Measurements from ENCODE around the gene LIN7B. TPM values are rescaled to one million over a fixed set of nuclear protein-coding genes. Genes with fewer than 3 reads are reported as not detected.
A peak's percentile ranks its signal among the peaks of the same experiment; 100 is the strongest.

The LIN7B gene
- total and polyA plus RNA-seq, 9 of the 15 experiments (the other 6 are each of a cell fraction or from before 2014, with no cell fraction given): 0.89 to 15.7 (median 4.0) TPM

DNA sequence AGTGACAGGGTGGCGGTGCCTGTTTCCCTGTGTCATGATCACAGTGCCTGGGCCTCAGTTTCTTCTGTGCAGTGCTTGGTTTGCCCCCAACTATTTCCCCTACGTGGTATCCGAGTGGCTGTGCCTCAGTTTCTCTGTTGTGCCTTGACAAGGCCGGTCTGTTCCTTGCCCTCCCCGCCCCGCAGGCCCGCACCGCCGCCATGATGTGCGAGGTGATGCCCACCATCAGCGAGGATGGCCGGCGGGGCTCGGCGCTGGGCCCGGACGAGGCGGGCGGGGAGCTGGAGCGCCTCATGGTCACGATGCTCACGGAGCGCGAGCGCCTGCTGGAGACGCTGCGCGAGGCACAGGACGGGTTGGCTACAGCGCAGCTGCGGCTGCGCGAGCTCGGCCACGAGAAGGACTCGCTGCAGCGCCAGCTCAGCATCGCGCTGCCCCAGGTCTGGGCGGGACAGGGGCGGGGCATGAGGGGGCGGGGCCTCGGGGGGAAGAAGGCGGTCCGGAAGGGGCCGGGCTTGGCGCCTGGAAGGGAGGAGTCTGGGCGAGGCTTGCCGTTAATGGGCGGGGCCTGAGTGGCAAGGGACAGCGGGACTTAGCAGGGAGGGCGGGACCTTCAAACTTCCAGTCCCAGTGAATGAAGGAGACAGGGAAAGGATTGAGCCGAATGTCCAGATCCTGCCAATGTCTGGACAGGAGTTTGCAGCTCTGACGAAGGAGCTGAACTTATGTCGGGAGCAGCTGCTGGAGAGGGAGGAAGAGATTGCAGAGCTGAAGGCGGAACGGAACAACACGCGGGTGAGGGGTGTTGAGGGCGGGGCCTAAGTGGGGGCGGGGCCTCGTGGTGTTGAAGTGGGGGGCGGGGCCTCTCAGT, 13.7 kb downstream of the LIN7B start (continued):
- TF ChIP-seq ZBTB1 (CRISPR knock-in tag; IDR thresholded peaks at IDR 0.05; ENCODE audit: borderline replicate concordance, low read depth) (no peak), ARID1B (IDR thresholded peaks at IDR 0.05) (no peak), POLR2A (conservative IDR thresholded peaks at IDR 0.05) (peak; percentile 36; the same call in 1 of the 2 replicates), RUNX1 (IDR thresholded peaks at IDR 0.05; ENCODE audit: low read depth) (no peak), KDM5B (IDR thresholded peaks at IDR 0.05; ENCODE audit: insufficient replicate concordance, low read depth, low read length) (peak; percentile 32), BHLHE40 (IDR thresholded peaks at IDR 0.05; ENCODE audit: low read length) (peak; percentile 75), SAP30 (IDR thresholded peaks at IDR 0.05; ENCODE audit: borderline replicate concordance, insufficient read depth, low read depth, low read length, poor library complexity, severe bottlenecking) (peak; percentile 95), GATA2 (CRISPR knock-in tag; IDR thresholded peaks at IDR 0.05) (peak; percentile 30; the same call in 1 of the 2 replicates), NR1H2 (CRISPR knock-in tag; IDR thresholded peaks at IDR 0.05) (peak; percentile 94; the same call in 1 of the 2 replicates), HDAC2 (IDR thresholded peaks at IDR 0.05) (peak; percentile 35; the same call in 1 of the 2 replicates), NR4A1 (CRISPR knock-in tag; IDR thresholded peaks at IDR 0.05) (no peak), NR4A1 (tag; IDR thresholded peaks at IDR 0.05) (peak; percentile 83), CCNT2 (IDR thresholded peaks at IDR 0.05; ENCODE audit: borderline replicate concordance, extremely low read depth, insufficient read length, low read depth, low read length) (peak; percentile 78), SREBF2 (CRISPR knock-in tag; IDR thresholded peaks at IDR 0.05) (no peak), SRF (CRISPR knock-in tag; IDR thresholded peaks at IDR 0.05) (peak in 1 of 2 experiments; percentile 84; a peak in 2 of 4 replicates), DACH1 (IDR thresholded peaks at IDR 0.05; ENCODE audit: partially characterized antibody) (no peak), LCOR (CRISPR knock-in tag; IDR thresholded peaks at IDR 0.05) (peak; percentile 95), CBX1 (IDR thresholded peaks at IDR 0.05; ENCODE audit: low read depth) (peak; percentile 90; the same call in 1 of the 2 replicates), FIP1L1 (IDR thresholded peaks at IDR 0.05; ENCODE audit: low read depth, low read length, poor library complexity, severe bottlenecking) (peak; percentile 61), SP1 (CRISPR knock-in tag; IDR thresholded peaks at IDR 0.05) (peak; percentile 74), KAT7 (CRISPR knock-in tag; IDR thresholded peaks at IDR 0.05; ENCODE audit: borderline replicate concordance) (peak; percentile 88; the same call in 1 of the 2 replicates), CREB1 (IDR thresholded peaks at IDR 0.05) (no peak), CREB1 (CRISPR knock-in tag; IDR thresholded peaks at IDR 0.05) (peak; percentile 65; the same call in 1 of the 2 replicates), ZNF507 (tag; conservative IDR thresholded peaks at IDR 0.05) (no peak)
- TF ChIP-seq, protein P1, sequence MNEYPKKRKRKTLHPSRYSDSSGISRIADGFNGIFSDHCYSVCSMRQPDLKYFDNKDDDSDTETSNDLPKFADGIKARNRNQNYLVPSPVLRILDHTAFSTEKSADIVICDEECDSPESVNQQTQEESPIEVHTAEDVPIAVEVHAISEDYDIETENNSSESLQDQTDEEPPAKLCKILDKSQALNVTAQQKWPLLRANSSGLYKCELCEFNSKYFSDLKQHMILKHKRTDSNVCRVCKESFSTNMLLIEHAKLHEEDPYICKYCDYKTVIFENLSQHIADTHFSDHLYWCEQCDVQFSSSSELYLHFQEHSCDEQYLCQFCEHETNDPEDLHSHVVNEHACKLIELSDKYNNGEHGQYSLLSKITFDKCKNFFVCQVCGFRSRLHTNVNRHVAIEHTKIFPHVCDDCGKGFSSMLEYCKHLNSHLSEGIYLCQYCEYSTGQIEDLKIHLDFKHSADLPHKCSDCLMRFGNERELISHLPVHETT (CRISPR knock-in tag; conservative IDR thresholded peaks at IDR 0.05 in 1 of 2, IDR thresholded peaks at IDR 0.05 in 1 of 2): peak in 1 of 2 experiments; percentile 81; a peak in 2 of 4 replicates
- TF ChIP-seq, protein P2, sequence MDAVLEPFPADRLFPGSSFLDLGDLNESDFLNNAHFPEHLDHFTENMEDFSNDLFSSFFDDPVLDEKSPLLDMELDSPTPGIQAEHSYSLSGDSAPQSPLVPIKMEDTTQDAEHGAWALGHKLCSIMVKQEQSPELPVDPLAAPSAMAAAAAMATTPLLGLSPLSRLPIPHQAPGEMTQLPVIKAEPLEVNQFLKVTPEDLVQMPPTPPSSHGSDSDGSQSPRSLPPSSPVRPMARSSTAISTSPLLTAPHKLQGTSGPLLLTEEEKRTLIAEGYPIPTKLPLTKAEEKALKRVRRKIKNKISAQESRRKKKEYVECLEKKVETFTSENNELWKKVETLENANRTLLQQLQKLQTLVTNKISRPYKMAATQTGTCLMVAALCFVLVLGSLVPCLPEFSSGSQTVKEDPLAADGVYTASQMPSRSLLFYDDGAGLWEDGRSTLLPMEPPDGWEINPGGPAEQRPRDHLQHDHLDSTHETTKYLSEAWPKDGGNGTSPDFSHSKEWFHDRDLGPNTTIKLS (IDR thresholded peaks at IDR 0.05; ENCODE audit: borderline replicate concordance, low read depth): peak; percentile 94
